Peyer's patch (tissue), 4 donors: ENCODE results near the gene ARNT2.

Source experiments
- CTCF ChIP-seq, 6 experiments: fragments of 450-650 bp in 4 of 6; fragments of 200-600 bp in 2 of 6; sonication (generic) in 1 of 6; IDR thresholded peaks; one replicate each; pipeline ENCODE4 v1.5.1; 2017 to 2019; ENCODE audit warnings: antibody characterized with exemption in 6 of 6, mild to moderate bottlenecking in 3 of 6, moderate library complexity in 1 of 6
- POLR2A ChIP-seq, 2 donors: fragments of 450-650 bp; IDR thresholded peaks; one replicate each; pipeline ENCODE4 v1.5.1; 2017; ENCODE audit warnings: antibody characterized with exemption in 2 of 2, mild to moderate bottlenecking in 2 of 2, moderate library complexity in 2 of 2

GRCh38 chr15:80503319-80503952 lies 99.3 kb downstream of the ARNT2 start:
- TF ChIP-seq CTCF (IDR thresholded peaks at IDR 0.05) = no peak
- no peak for TF ChIP-seq POLR2A (IDR thresholded peaks at IDR 0.05)
